Suppressor macrophage treated with lipopolysaccharide for 4 hours (primary cell): ENCODE data around the gene LAG3.

Experiments used
- DNase-seq: peaks from one replicate; pipeline ENCODE4 v3.0.0-alpha.2; 2020

LAG3 gene

DNA sequence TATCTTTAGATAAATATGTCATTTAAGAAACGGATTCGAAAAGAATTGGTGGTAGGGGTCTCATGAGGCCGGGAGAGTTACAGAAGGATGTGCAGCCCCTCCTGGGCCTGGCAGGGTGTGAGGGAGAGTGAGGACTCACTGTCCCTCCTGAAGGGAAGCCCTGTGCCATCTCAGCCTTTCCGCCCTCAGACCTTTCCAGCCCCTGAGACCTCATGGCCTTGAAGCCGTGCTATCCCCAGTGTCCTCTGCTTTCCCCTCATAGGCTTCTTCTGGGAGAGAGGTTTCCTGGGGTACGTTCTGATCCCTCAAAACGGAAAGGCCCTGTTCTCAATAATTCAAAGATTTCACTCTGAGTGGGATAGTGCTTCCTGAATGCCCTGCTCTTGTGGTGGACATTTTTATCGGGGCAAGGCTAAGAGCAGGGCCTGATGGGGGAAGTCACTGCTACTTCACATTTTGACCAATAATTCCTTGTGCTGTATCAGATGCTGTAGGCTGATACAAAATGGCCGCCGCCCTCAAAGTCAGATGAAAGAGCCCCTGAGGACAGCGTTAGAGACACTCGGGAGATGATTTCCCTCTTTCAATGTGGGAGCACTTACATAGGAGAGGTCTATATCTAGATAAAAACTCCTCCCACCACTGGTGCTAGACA is 18.3 kb downstream of the LAG3 start:
- DNase-seq: peak; percentile 21

GRCh38 chr12:6791931-6792520 is 19.7 kb downstream of the LAG3 start:
- DNase-seq: no peak

GRCh38 chr12:6792522-6793201 is 20.3 kb downstream of the LAG3 start:
- DNase-seq: peak; percentile 87

- no peak for DNase-seq
These were observed 22.8 kb downstream of the LAG3 start for GRCh38 chr12:6795088-6795487.

GRCh38 chr12:6796576-6796975 is 24.3 kb downstream of the LAG3 start:
- DNase-seq: no peak

DNA sequence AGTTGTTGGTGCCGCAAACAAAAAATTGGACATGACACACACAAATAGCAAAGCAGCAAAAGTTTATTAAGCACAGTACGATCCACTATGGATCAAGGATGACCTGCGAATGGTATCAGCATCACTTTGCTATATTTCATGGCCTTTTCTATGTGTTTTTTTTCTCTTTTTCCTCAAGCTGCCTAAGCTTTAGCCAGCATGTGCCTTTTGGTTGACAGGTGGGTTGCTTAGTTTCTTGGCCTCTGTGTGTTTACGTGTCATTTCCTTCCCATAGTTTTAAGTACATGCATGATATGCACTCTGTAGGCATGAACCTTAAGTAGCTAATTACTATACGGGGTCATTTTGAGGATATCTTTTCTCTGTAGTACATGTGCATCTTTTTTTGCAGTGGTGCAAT is 26.8 kb downstream of the LAG3 start:
- DNase-seq: no peak

DNA sequence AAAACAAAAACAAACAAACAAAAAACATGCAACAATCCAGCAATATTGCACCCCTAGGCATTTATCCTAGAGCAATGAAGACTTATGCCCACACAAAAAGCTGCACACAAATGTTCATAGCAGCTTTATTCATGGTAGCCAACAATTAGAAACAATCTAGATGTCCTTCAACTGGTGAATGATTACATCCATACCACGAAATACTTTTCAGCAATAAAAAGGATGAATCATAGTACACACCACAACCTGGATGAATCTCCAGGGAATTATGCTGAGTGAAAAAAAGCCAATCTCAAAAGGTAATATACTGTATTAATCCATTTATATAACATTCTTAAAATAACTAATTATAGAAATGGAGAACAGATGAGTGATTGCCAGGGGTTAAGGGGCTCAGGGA is 34.9 kb downstream of the LAG3 start:
- no peak for DNase-seq

DNA sequence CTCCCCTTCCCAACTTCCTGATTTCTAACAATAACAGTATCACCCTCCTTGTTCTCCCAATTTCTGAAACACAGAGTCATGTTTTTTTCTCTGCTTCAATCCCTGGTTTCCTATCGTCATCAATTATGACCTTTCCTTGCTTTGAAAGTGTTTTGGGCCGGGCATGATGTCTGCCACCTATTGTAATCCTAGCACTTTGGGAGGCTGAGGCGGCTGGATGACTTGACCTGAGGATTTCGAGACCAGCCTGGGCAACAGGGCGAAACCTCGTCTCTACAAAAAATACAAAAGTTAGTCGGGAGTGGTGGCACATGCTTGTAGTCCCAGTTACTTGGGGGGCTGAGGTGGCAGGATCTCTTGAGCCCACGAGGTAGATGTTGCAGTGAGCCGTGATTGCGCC is 36.7 kb downstream of the LAG3 start:
- no peak for DNase-seq

- DNase-seq: no peak
These were observed 38.4 kb downstream of the LAG3 start for GRCh38 chr12:6810758-6811157.

- DNase-seq: no peak
These were observed 41.0 kb downstream of the LAG3 start for GRCh38 chr12:6813363-6813762.

DNA sequence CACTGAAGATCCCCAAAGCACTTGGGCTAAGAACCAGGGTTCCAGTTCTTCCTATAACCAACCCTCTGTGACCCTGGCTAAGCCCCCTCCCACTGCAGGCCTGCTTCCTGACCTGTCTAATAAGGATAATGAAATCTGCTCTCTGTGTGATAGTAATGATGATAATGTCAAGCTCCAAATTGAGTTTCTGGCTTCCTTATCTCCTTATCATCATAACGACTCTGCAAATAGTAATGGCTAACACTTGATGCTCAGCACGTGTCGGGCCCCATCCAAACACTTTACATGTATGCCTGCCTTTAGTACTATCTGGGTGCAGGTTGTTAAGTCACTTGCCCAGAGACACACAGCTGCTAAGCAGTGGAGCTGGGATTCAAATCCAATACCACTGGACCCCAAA is 44.3 kb downstream of the LAG3 start:
- no peak for DNase-seq

DNA sequence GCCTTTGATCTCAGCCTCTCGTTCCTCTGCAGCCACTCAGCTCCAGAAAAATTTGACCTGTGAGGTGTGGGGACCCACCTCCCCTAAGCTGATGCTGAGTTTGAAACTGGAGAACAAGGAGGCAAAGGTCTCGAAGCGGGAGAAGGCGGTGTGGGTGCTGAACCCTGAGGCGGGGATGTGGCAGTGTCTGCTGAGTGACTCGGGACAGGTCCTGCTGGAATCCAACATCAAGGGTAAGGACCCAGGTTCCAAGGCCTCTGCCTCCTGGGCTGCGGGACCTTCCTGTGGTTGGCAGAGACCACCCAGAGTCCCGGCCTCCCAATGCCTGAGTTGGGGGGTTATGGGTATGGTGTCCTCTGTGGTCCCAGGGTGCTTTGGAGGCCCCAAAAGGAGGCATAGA is 44.8 kb downstream of the LAG3 start:
- no peak for DNase-seq

GRCh38 chr12:6817662-6818157 is 45.4 kb downstream of the LAG3 start:
- no peak for DNase-seq

DNA sequence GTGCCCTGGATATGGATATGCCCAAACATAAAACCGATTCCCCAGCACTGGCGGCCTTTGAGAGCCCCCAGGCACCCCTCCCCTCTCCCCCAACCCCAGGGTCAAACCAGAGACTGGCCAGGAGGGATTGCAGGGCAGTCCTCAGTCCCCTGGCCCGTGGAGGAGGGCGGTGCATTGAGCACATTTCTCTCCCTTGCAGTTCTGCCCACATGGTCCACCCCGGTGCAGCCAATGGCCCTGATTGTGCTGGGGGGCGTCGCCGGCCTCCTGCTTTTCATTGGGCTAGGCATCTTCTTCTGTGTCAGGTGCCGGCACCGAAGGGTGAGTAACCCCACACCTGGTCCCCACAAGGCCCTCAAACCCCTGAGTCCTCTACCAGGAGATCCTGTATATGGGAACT is 45.9 kb downstream of the LAG3 start:
- no peak for DNase-seq

DNA sequence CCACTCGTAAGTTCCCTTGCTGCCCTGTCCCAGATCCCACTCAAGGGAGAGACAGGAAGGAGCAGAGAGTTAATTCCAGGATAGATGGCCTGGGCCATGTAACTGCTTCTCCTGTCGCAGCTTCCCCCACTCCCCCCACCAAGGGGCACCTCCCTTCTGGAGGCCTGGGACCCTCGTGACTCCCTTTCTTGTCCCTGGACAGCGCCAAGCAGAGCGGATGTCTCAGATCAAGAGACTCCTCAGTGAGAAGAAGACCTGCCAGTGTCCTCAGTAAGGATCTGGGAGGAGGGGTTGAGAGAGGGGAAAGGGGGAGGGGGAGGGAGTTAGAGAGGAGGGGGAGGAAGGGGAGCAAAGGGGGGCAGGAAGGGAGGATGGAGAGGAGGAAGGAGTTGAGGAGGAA is 46.3 kb downstream of the LAG3 start:
- no peak for DNase-seq

DNA sequence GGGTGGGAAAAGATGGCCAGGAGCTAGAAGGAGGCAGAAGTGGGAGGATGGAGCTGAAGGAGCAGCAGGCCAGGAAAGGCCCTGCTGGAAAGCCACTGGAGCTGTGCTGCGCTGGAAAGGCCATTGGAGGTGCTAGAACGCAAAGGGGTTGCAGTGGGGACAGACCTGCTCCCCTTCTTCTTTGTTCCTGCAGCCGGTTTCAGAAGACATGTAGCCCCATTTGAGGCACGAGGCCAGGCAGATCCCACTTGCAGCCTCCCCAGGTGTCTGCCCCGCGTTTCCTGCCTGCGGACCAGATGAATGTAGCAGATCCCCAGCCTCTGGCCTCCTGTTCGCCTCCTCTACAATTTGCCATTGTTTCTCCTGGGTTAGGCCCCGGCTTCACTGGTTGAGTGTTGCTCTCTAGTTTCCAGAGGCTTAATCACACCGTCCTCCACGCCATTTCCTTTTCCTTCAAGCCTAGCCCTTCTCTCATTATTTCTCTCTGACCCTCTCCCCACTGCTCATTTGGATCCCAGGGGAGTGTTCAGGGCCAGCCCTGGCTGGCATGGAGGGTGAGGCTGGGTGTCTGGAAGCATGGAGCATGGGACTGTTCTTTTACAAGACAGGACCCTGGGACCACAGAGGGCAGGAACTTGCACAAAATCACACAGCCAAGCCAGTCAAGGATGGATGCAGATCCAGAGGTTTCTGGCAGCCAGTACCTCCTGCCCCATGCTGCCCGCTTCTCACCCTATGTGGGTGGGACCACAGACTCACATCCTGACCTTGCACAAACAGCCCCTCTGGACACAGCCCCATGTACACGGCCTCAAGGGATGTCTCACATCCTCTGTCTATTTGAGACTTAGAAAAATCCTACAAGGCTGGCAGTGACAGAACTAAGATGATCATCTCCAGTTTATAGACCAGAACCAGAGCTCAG is 47.0 kb downstream of the LAG3 start:
- DNase-seq: no peak

GRCh38 chr12:6820166-6820565 is 47.8 kb downstream of the LAG3 start:
- no peak for DNase-seq

- peak; percentile 31 for DNase-seq
These were observed 49.5 kb downstream of the LAG3 start, which contains the start of gene GPR162 for GRCh38 chr12:6821591-6822425. TSS of gene GPR162 (plus strand) at chr12:6821821. CDS start at chr12:6823899, 2,078 bp downstream.

GRCh38 chr12:6822426-6823135 is 50.3 kb downstream of the LAG3 start:
- DNase-seq: no peak

DNA sequence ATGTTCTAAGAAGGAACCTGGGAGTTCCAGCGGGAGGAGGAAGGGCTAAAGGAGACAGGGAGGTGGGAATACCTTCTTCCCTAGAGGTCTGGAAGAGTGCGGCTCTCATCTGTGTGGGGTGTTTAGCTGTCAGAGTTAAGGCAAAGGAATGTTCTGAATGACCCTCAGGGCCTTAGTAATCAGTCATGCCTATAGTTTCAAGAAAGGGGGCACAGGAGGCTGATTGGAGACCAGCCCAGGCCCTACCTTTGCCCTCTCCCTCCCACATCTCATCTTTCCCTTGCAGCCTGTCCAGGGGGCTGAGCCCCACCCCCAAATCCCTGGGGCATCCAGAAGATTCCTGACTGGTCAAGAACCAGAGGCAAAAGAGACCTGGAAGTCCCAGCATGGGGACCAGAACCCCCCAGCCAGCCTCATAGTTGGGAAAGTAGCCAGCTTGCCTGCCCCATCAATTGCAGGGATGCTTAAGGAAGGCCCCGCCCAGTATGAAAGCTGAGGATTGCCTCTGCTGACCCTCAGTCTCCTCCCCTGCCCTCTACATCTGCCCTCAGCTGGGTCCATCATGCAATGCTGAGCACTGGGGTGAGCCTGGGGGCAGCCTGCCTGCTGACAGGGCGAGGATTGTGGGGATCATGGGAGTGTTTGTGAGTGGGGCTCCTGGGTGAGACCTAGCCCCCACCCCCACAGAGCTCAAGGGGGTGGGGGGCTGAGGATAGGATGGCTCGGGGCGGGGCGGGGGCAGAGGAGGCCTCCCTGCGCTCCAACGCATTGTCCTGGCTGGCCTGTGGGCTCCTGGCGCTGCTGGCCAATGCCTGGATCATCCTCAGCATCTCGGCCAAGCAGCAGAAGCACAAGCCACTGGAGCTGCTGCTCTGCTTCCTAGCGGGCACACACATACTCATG is 51.1 kb downstream of the LAG3 start:
- DNase-seq: no peak
